HEK293T (cell line): ENCODE results near the gene SEMA3E.

ENCODE experiments used
- CTCF ChIA-PET: fragments of 350-600 bp; formaldehyde crosslinking; extraction: SDS; loops from one replicate; lab custom pipeline; 2021; ENCODE audit warnings: antibody characterized with exemption, inconsistent platforms; lab: Yijun Ruan, JAX
- POLR2A ChIA-PET: fragments of 350-600 bp; formaldehyde crosslinking; extraction: SDS; loops from one replicate; lab custom pipeline; 2020; ENCODE audit warnings: antibody characterized with exemption, inconsistent platforms; lab: Yijun Ruan, JAX
- DNase-seq: peaks from one replicate; pipeline ENCODE4 v3.0.0; 2012; ENCODE audit warnings: mixed read lengths; ENCODE audit errors: extremely low spot score
- ARNT ChIP-seq: fragments of 450-650 bp; IDR thresholded peaks from 2 replicates; pipeline ENCODE4 v1.6.1; 2017; ENCODE audit warnings: mild to moderate bottlenecking
- BHLHE40 ChIP-seq: fragments of 450-650 bp; IDR thresholded peaks from 2 replicates; pipeline ENCODE4 v1.6.1; 2016; ENCODE audit warnings: mild to moderate bottlenecking, moderate library complexity, borderline replicate concordance
- CTBP1 ChIP-seq: fragments of 450-650 bp; IDR thresholded peaks from 2 replicates; pipeline ENCODE4 v1.6.1; 2016; ENCODE audit warnings: borderline replicate concordance
- ELF4 ChIP-seq: fragments of 450-650 bp; IDR thresholded peaks from 2 replicates; pipeline ENCODE4 v1.6.1; 2017; ENCODE audit warnings: antibody characterized with exemption
- FOXA1 ChIP-seq: fragments of 450-650 bp; IDR thresholded peaks from 2 replicates; pipeline ENCODE4 v1.6.1; 2016; ENCODE audit warnings: mild to moderate bottlenecking
- FOXK2 ChIP-seq: fragments of 450-650 bp; IDR thresholded peaks from 2 replicates; pipeline ENCODE4 v1.6.1; 2016; ENCODE audit warnings: mild to moderate bottlenecking
- FOXM1 ChIP-seq: fragments of 450-650 bp; IDR thresholded peaks from 2 replicates; pipeline ENCODE4 v1.6.1; 2017; ENCODE audit warnings: mild to moderate bottlenecking, borderline replicate concordance
- HDGF ChIP-seq: fragments of 450-650 bp; IDR thresholded peaks from 2 replicates; pipeline ENCODE4 v1.6.1; 2017; ENCODE audit warnings: antibody characterized with exemption, borderline replicate concordance
- L3MBTL2 ChIP-seq: fragments of 450-650 bp; conservative IDR thresholded peaks from 2 replicates; pipeline ENCODE4 v1.6.1; 2016; ENCODE audit warnings: mild to moderate bottlenecking
- LEF1 ChIP-seq: fragments of 450-650 bp; IDR thresholded peaks from 2 replicates; pipeline ENCODE4 v1.6.1; 2017; ENCODE audit warnings: mild to moderate bottlenecking, borderline replicate concordance
- NFRKB ChIP-seq: fragments of 450-650 bp; IDR thresholded peaks from 2 replicates; pipeline ENCODE4 v1.6.1; 2016; ENCODE audit warnings: mild to moderate bottlenecking, moderate library complexity
- SP1 ChIP-seq: fragments of 450-650 bp; IDR thresholded peaks from 2 replicates; pipeline ENCODE4 v1.6.1; 2017
- SUZ12 ChIP-seq: fragments of 450-650 bp; IDR thresholded peaks from 2 replicates; pipeline ENCODE4 v1.6.1; 2016; ENCODE audit warnings: mild to moderate bottlenecking
- TARDBP ChIP-seq: fragments of 450-650 bp; IDR thresholded peaks from 2 replicates; pipeline ENCODE4 v1.6.1; 2016
- ZNF384 ChIP-seq: fragments of 450-650 bp; IDR thresholded peaks from 2 replicates; pipeline ENCODE4 v1.6.1; 2016
- TF ChIP-seq, protein P1 (sequence below): fragments of 450-650 bp; IDR thresholded peaks from 2 replicates; pipeline ENCODE4 v1.6.1; 2016

Gene SEMA3E

DNA sequence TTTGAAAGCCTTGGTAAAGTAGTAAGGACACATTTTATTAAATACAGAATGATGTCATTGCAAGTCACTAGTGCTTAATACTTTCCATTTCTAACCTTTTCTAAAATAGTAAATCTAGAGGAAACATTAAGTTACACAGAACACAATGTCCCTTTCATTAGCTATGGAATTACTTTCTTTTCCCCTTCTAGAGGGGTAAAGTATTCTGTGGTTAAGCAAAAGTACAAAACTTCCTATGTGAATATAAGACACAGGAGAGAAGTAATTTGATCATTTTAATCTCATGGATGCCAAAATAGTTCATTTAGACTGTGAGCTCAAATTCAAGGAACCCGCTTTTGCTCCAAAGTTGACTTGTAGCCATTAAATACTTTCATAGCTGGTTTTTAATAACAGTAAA, 49.8 kb downstream of the SEMA3E start:
- POLR2A ChIA-PET: no interaction called here
- DNase-seq: no peak
- TF ChIP-seq FOXA1: no peak
- TF ChIP-seq FOXM1: no peak
- no peak for TF ChIP-seq SUZ12
- TF ChIP-seq SP1: no peak
- no peak for TF ChIP-seq BHLHE40
- TF ChIP-seq ZNF384: no peak
- no peak for TF ChIP-seq HDGF
- no peak for TF ChIP-seq ELF4
- no peak for TF ChIP-seq L3MBTL2
- no peak for TF ChIP-seq ARNT
- TF ChIP-seq TARDBP: no peak
- TF ChIP-seq FOXK2: no peak
- CTCF ChIA-PET: no interaction called here

DNA sequence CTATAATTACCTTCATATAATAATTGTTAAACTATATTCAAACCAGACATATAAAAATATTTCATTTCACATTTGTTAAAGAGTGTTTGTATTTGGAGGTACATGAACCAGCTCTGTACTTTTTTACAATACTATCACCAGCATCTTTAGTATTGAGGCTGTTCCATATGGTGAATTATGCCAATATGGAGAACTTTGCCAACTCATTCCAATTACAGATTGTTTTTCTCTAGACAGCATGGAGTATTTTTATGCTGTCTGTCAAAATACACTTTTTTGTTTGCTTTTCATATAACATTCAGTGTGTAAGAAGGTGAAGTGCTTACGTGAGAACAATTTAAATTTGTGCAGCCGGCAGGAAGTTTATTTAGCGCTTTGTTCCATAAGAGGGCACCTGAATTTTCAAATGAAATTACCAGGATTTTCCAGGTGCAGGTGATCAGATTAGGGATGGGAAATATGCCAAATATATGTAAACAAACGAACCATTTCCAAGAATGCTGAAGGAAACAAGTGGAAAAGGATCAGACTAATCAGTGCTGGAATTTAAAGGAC, 54.9 kb downstream of the SEMA3E start:
- ChIA-PET POLR2A (no interaction called here), CTCF (no interaction called here)
- TF ChIP-seq ARNT: no peak
- no peak for TF ChIP-seq NFRKB
- TF ChIP-seq HDGF: no peak
- TF ChIP-seq, protein P1, sequence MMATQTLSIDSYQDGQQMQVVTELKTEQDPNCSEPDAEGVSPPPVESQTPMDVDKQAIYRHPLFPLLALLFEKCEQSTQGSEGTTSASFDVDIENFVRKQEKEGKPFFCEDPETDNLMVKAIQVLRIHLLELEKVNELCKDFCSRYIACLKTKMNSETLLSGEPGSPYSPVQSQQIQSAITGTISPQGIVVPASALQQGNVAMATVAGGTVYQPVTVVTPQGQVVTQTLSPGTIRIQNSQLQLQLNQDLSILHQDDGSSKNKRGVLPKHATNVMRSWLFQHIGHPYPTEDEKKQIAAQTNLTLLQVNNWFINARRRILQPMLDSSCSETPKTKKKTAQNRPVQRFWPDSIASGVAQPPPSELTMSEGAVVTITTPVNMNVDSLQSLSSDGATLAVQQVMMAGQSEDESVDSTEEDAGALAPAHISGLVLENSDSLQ: no peak
- TF ChIP-seq BHLHE40: no peak
- no peak for TF ChIP-seq SP1
- no peak for TF ChIP-seq LEF1
- no peak for TF ChIP-seq TARDBP
- no peak for TF ChIP-seq CTBP1
- no peak for TF ChIP-seq FOXA1
- no peak for TF ChIP-seq L3MBTL2
- no peak for TF ChIP-seq FOXM1
- no peak for TF ChIP-seq ELF4
- no peak for DNase-seq

DNA sequence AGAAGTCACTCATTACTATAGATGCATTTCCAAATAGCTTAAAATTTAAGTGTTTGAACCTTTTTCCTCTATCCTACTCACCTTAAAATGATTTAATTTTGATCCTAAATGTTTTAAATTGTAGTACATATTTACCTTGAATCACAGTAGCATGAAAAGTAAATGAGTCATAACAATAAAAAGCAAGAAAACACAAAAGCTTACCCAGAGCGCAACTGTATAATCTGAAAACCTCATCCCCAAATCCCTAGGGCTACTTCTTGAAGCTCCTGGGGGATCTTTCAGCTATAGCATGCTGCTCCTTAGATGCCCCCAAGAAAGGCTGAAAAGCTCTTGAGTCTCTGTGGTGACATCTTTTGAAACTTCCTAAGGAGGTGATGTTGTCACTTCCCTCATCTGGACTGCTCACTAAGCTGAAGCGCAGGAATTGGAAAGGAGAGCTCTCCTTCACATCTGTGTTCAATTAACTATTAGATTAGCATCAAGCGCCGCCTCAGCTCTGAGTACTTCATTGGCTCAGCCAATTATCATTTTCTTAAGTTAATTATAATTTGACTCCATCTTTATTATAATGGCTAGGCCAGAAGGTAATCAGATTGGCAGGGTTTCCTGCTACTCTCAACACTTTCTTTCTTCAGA, 60.2 kb downstream of the SEMA3E start:
- POLR2A ChIA-PET: no interaction called here
- CTCF ChIA-PET: no interaction called here
- DNase-seq: no peak
- TF ChIP-seq ELF4 (no peak), ZNF384 (no peak), FOXM1 (no peak), HDGF (no peak), CTBP1 (no peak), FOXA1 (no peak)
- TF ChIP-seq, protein P1: no peak

DNA sequence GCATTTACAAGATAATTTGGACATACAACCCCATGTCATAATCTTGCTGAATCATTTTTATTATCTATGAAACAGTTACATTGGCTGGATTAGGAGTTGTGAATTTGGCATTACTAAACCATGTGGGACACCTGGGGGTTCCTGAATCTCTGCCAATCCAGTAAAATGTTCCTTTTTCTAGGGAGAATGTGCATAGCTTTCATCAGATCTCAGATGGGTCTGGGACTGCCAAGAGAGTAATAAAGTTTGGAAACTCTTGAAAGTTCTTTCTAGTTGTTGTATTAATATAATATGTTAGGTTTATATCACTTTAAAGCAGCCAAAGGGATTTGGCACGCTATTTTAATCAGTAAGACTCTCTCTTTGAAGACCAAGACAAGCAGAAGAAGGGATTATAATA, 62.7 kb downstream of the SEMA3E start:
- POLR2A ChIA-PET: no interaction called here
- DNase-seq: no peak
- no peak for TF ChIP-seq ARNT
- TF ChIP-seq ELF4: no peak
- no peak for TF ChIP-seq BHLHE40
- no peak for TF ChIP-seq L3MBTL2
- TF ChIP-seq FOXA1: no peak
- no peak for TF ChIP-seq TARDBP
- TF ChIP-seq FOXM1: no peak
- no peak for TF ChIP-seq SP1
- TF ChIP-seq ZNF384: no peak
- TF ChIP-seq NFRKB: no peak
- no peak for TF ChIP-seq CTBP1
- TF ChIP-seq FOXK2: no peak
- TF ChIP-seq, protein P1: no peak
- CTCF ChIA-PET: no interaction called here

DNA sequence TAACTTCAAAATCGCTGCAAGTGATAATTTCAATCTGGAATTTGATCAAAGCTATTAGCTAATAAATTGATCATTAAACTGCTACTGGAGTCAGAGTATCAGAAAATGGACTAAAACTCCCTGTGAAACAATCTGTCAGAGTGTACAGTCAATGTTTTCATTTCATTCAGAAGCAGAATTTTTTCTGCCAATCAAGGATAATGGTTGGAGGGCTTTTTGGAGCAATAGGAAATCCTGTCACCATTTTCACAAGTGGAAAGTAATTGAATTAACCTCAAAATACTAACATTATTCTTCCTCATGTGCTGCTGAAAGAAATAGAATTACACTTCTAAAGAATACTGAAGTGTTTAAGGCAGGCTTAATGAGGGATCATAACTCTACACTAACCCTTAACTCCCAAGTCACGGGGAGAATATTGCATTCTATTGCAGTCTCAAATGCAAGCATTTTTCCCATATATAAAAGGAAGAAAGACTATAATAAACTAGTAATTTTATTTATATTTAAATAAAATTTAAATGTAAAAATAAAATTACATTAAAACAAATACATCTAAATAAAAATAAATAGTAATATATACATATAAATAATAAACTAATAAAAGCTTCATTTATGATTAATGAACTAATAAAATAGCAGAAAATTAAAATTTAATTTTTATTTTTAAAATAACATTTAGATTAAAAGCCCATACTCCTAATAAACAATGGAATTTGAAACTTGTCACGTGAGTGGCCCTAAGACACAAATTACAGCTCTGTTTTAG, 67.1 kb downstream of the SEMA3E start:
- no peak for DNase-seq
- TF ChIP-seq FOXA1: no peak
- no peak for TF ChIP-seq LEF1
- TF ChIP-seq CTBP1: no peak
- TF ChIP-seq FOXK2: no peak
- no peak for TF ChIP-seq TARDBP
- ChIA-PET CTCF (no interaction called here), POLR2A (no interaction called here)

DNA sequence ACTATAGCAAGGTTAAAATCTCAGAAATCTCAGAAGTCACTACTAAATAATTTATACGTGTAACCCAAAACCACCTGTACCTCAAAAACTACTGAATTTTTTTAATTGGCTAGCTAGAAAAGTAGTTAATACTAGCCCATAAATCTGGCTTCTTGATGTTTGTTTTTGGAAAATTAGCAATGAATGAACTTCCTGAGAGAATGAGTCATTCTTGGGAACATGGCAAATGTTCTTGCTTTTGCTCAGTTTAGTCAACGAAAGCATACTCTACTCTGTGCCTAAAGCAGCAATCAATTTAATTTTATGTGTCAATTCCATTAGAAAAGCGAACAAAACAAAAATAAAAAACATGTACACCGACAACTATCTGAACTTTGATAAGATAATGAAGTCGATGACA, 69.2 kb downstream of the SEMA3E start:
- TF ChIP-seq L3MBTL2 (no peak), FOXK2 (no peak), FOXA1 (no peak), NFRKB (no peak), BHLHE40 (no peak), ARNT (no peak), SUZ12 (no peak), LEF1 (no peak), FOXM1 (no peak), ELF4 (no peak), HDGF (no peak), TARDBP (no peak), CTBP1 (no peak), ZNF384 (no peak), SP1 (no peak)
- TF ChIP-seq, protein P1: no peak
- ChIA-PET CTCF (no interaction called here), POLR2A (no interaction called here)
- no peak for DNase-seq
